Gastroesophageal sphincter (tissue), 3 donors: Measurements from ENCODE around the gene DIABLO.

Experiments
- CTCF ChIP-seq, 4 experiments: fragments of 200-600 bp in 2 of 4; fragments of 450-650 bp in 2 of 4; sonication (generic) in 1 of 4; IDR thresholded peaks; one replicate each; pipeline ENCODE4 v1.5.1; 2017 to 2019; ENCODE audit warnings: antibody characterized with exemption in 4 of 4, mild to moderate bottlenecking in 2 of 4, moderate library complexity in 2 of 4
- POLR2A ChIP-seq, 2 donors: fragments of 450-650 bp; IDR thresholded peaks; one replicate each; pipeline ENCODE4 v1.6.1; 2017; ENCODE audit warnings: antibody characterized with exemption in 2 of 2, mild to moderate bottlenecking in 2 of 2, moderate library complexity in 1 of 2
- POLR2AphosphoS5 ChIP-seq: sonication (generic); formaldehyde crosslinking; IDR thresholded peaks from one replicate; pipeline ENCODE4 v1.6.1; 2017; ENCODE audit warnings: antibody characterized with exemption

GRCh38 chr12:122232691-122233090 lies 6.8 kb upstream of the DIABLO start:
- TF ChIP-seq POLR2AphosphoS5 = no peak
- TF ChIP-seq CTCF (IDR thresholded peaks at IDR 0.05) = no peak
- TF ChIP-seq POLR2A (IDR thresholded peaks at IDR 0.05) = no peak
